Measurements from ENCODE around the gene FAM168B. TPM values are rescaled to one million over a fixed set of nuclear protein-coding genes. Genes with fewer than 3 reads are reported as not detected.

FAM168B gene, protein sequence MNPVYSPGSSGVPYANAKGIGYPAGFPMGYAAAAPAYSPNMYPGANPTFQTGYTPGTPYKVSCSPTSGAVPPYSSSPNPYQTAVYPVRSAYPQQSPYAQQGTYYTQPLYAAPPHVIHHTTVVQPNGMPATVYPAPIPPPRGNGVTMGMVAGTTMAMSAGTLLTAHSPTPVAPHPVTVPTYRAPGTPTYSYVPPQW
- 10 to 100 TPM; 26.2 to 37.2 (median 35.6) TPM for total RNA-seq
- 10 to 100 TPM; 11.0 to 17.1 TPM for polyA plus RNA-seq

- H3K4me3 ChIP-seq = peak within 1 kb of the TSS; percentile 65 to 85 (median 76)
- peaks cover 0 to 18% (median 0%) of the 10 kb centered on the region in 3 donors for H3K4me1 ChIP-seq
- 0 to 1% methylated on average over 83 to 107 of the region's 107 CpGs for WGBS, 2 donors
- no peaks in the 10 kb centered on the region for H3K27me3 ChIP-seq
- FAIRE-seq = no peak
- peaks cover 0 to 4% (median 0%) of the 10 kb centered on the region in 3 donors for H3K36me3 ChIP-seq
- H3K27ac ChIP-seq = peak within 1 kb of the TSS; percentile 81 to 98 (median 97)
- DNase-seq = peak; percentile 85 to 96 (median 90)
- TF ChIP-seq, protein P1, sequence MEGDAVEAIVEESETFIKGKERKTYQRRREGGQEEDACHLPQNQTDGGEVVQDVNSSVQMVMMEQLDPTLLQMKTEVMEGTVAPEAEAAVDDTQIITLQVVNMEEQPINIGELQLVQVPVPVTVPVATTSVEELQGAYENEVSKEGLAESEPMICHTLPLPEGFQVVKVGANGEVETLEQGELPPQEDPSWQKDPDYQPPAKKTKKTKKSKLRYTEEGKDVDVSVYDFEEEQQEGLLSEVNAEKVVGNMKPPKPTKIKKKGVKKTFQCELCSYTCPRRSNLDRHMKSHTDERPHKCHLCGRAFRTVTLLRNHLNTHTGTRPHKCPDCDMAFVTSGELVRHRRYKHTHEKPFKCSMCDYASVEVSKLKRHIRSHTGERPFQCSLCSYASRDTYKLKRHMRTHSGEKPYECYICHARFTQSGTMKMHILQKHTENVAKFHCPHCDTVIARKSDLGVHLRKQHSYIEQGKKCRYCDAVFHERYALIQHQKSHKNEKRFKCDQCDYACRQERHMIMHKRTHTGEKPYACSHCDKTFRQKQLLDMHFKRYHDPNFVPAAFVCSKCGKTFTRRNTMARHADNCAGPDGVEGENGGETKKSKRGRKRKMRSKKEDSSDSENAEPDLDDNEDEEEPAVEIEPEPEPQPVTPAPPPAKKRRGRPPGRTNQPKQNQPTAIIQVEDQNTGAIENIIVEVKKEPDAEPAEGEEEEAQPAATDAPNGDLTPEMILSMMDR (IDR thresholded peaks at IDR 0.05) = no peak
- no peaks in the 10 kb centered on the region for H3K9me3 ChIP-seq
- peak; percentile 95 to 98 (median 96) for ATAC-seq
- intact Hi-C loops (cut with DNase I) = no loop called here
Measured at GRCh38 chr2:131093006-131093695, at the start of gene FAM168B. Gene FAM168B, minus strand, starts transcription at chr2:131093460. Its CDS starts 10,814 bp downstream, at chr2:131082646.

DNA sequence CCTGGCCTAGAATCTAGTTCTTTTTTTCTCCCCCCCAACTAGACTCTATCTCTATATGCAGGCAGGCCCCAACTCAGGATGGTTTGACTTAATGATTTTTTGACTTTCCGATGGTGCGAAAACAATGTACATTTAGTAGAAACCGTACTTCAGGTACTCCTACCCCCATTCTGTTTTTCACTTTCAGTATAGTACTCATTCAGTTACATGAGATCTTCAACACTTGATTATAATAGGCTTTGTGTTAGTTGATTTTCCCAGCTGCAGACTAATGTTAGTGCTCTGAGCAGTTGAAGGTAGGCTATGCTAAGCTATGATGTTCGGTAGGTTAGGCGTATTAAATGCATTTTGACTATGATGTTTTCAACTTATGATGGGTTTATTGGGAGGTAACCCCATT is 49.6 kb upstream of the FAM168B start:
- no peak for DNase-seq
- H3K4me3 ChIP-seq = no peak overlapping the region
- 96 to 98% methylated on average over 5 of the region's 5 CpGs for WGBS, 2 donors
- H3K27me3 ChIP-seq = no peaks in the 10 kb centered on the region
- FAIRE-seq = no peak
- H3K4me1 ChIP-seq = no peaks in the 10 kb centered on the region
- intact Hi-C loops (cut with DNase I) = no loop called here
- H3K36me3 ChIP-seq = peaks cover 6 to 33% (median 13%) of the 10 kb centered on the region in 3 donors
- no peak for ATAC-seq
- TF ChIP-seq, protein P1 (IDR thresholded peaks at IDR 0.05) = no peak
- no peak overlapping the region for H3K27ac ChIP-seq
- no peaks in the 10 kb centered on the region for H3K9me3 ChIP-seq

DNA sequence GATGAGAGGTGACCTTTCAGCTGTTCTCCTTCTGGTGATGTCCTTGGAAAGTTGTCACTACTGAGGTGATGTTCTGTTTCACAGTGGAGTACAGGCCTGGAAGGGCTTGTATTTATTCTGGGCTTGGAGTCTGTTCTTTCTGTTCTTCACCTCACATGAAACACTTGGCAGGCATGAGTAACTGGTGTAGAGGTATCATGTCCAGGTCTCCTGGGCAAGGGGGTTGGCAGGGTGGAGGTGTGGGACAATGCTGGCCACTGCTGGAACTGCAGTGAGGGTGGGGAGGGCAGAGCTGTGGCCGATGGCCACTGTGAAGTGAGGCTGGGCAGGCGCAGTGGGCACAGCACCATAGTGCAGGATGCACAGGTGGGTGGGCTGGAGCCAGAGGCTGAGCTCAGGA is 47.3 kb upstream of the FAM168B start:
- no peaks in the 10 kb centered on the region for H3K4me1 ChIP-seq
- no peak overlapping the region for H3K27ac ChIP-seq
- intact Hi-C loops (cut with DNase I) = no loop called here
- FAIRE-seq (no peak), ATAC-seq (no peak), DNase-seq (no peak)
- 93 to 100% methylated on average over 2 of the region's 2 CpGs for WGBS, 2 donors
- no peaks in the 10 kb centered on the region for H3K27me3 ChIP-seq
- TF ChIP-seq, protein P1 (IDR thresholded peaks at IDR 0.05) = no peak
- H3K4me3 ChIP-seq = no peak overlapping the region
- no peaks in the 10 kb centered on the region for H3K9me3 ChIP-seq
- H3K36me3 ChIP-seq = peaks cover 6 to 23% (median 13%) of the 10 kb centered on the region in 3 donors

GRCh38 chr2:131132729-131133128 is 39.5 kb upstream of the FAM168B start:
- H3K9me3 ChIP-seq = no peaks in the 10 kb centered on the region
- no peak overlapping the region for H3K4me3 ChIP-seq
- peaks cover 6 to 32% (median 6%) of the 10 kb centered on the region in 3 donors for H3K36me3 ChIP-seq
- no peak for DNase-seq
- TF ChIP-seq, protein P1 (IDR thresholded peaks at IDR 0.05) = no peak
- WGBS, 2 donors = 88 to 90% methylated on average over 8 of the region's 8 CpGs
- H3K4me1 ChIP-seq = no peaks in the 10 kb centered on the region
- intact Hi-C loops (cut with DNase I) = no loop called here
- no peaks in the 10 kb centered on the region for H3K27me3 ChIP-seq
- no peak for ATAC-seq
- no peak overlapping the region for H3K27ac ChIP-seq
- no peak for FAIRE-seq

- no peaks in the 10 kb centered on the region for H3K27me3 ChIP-seq
- H3K9me3 ChIP-seq = no peaks in the 10 kb centered on the region
- WGBS, 2 donors = 94 to 98% methylated on average over 2 of the region's 2 CpGs
- no peaks in the 10 kb centered on the region for H3K4me1 ChIP-seq
- H3K27ac ChIP-seq = no peak overlapping the region
- H3K4me3 ChIP-seq = no peak overlapping the region
- peaks cover 6 to 46% (median 12%) of the 10 kb centered on the region in 3 donors for H3K36me3 ChIP-seq
- DNase-seq (no peak), ATAC-seq (no peak), FAIRE-seq (no peak)
- intact Hi-C loops (cut with DNase I) = no loop called here
- TF ChIP-seq, protein P1 (IDR thresholded peaks at IDR 0.05) = no peak
Measured at GRCh38 chr2:131130298-131130596, 37.0 kb upstream of the FAM168B start.
